ENCODE results near the gene SAP25.
A peak's percentile ranks its signal among the peaks of the same experiment; 100 is the strongest.
"Not testable (repeated sequence)": the region's sequence is repeated elsewhere in the genome, so short reads cannot be mapped to it uniquely, and the experiment has no call there.

The SAP25 gene

GRCh38 chr7:100562195-100563099 is 11.3 kb downstream of the SAP25 start:
- DNase-seq (ENCODE audit: low read depth in 1 of 2, low spot score in 1 of 2), result no peak

GRCh38 chr7:100561491-100562194 is 12.1 kb downstream of the SAP25 start:
- DNase-seq (ENCODE audit: low read depth in 1 of 2, low spot score in 1 of 2), result no peak

GRCh38 chr7:100559127-100559526 is 14.6 kb downstream of the SAP25 start:
- no peak for DNase-seq (ENCODE audit: low read depth in 1 of 2, low spot score in 1 of 2)

GRCh38 chr7:100556541-100556940 is 17.2 kb downstream of the SAP25 start:
- no peak for DNase-seq (ENCODE audit: low read depth in 1 of 2, low spot score in 1 of 2)

- no peak for DNase-seq (ENCODE audit: low read depth in 1 of 2, low spot score in 1 of 2)
These were observed 18.0 kb downstream of the SAP25 start for GRCh38 chr7:100555701-100556100.

GRCh38 chr7:100553032-100553431 is 20.7 kb downstream of the SAP25 start:
- DNase-seq (ENCODE audit: low read depth in 1 of 2, low spot score in 1 of 2), result no peak

GRCh38 chr7:100552532-100552931 is 21.2 kb downstream of the SAP25 start:
- DNase-seq (ENCODE audit: low read depth in 1 of 2, low spot score in 1 of 2), result no peak

GRCh38 chr7:100548446-100548845 is 25.3 kb downstream of the SAP25 start:
- not testable (repeated sequence) for DNase-seq (ENCODE audit: low read depth in 1 of 2, low spot score in 1 of 2)

- DNase-seq (ENCODE audit: low read depth in 1 of 2, low spot score in 1 of 2), result no peak
These were observed 25.8 kb downstream of the SAP25 start for GRCh38 chr7:100547872-100548271.

GRCh38 chr7:100546926-100547800 is 26.5 kb downstream of the SAP25 start:
- DNase-seq (ENCODE audit: low read depth in 1 of 2, low spot score in 1 of 2), result no peak

GRCh38 chr7:100546129-100546925 is 27.4 kb downstream of the SAP25 start:
- DNase-seq (ENCODE audit: low read depth in 1 of 2, low spot score in 1 of 2), result no peak

GRCh38 chr7:100545360-100546128 is 28.2 kb downstream of the SAP25 start:
- peak in 1 of 2 donors; percentile 64 for DNase-seq (ENCODE audit: low read depth in 1 of 2, low spot score in 1 of 2)

- DNase-seq (ENCODE audit: low read depth in 1 of 2, low spot score in 1 of 2), result no peak
These were observed 28.7 kb downstream of the SAP25 start for GRCh38 chr7:100544967-100545359.

- no peak for DNase-seq (ENCODE audit: low read depth in 1 of 2, low spot score in 1 of 2)
These were observed 29.3 kb downstream of the SAP25 start for GRCh38 chr7:100544386-100544785.

- DNase-seq (ENCODE audit: low read depth in 1 of 2, low spot score in 1 of 2), result no peak
These were observed 30.1 kb downstream of the SAP25 start for GRCh38 chr7:100543586-100543985.

GRCh38 chr7:100541309-100541708 is 32.4 kb downstream of the SAP25 start:
- DNase-seq (ENCODE audit: low read depth in 1 of 2, low spot score in 1 of 2), result not testable (repeated sequence)

- DNase-seq (ENCODE audit: low read depth in 1 of 2, low spot score in 1 of 2), result no peak
These were observed 33.5 kb downstream of the SAP25 start for GRCh38 chr7:100540073-100540723.

- no peak for DNase-seq (ENCODE audit: low read depth in 1 of 2, low spot score in 1 of 2)
These were observed 34.2 kb downstream of the SAP25 start for GRCh38 chr7:100539436-100540006.
